GM21526 (cell line): ENCODE measurements around the gene ST8SIA5.

ENCODE experiments used
- ATAC-seq: cut with Tn5 transposase; IDR thresholded peaks from one replicate; pipeline ENCODE4 v1.9.1; 2021; ENCODE audit warnings: moderate library complexity; ENCODE audit not compliant: unreplicated experiment, low FRiP score

The ST8SIA5 gene

DNA sequence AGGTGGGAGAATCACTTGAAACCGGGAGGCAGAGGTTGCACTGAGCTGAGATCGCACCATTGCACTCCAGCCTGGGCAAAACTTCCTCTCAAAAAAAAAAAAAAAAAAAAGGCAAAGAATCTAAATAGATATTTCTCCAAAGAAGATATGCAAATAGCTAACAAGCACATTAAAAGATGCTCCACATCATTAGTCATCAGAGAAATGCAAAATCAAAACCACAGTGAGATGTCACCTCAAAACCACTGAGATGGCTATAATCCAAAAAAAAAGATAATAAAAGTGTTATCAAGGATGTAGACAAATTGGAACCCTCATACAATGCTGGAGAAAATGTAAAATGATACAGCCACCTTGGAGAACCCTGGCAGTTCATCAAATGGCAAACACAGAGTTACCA lies 8.4 kb downstream of the ST8SIA5 start:
- ATAC-seq: no peak

DNA sequence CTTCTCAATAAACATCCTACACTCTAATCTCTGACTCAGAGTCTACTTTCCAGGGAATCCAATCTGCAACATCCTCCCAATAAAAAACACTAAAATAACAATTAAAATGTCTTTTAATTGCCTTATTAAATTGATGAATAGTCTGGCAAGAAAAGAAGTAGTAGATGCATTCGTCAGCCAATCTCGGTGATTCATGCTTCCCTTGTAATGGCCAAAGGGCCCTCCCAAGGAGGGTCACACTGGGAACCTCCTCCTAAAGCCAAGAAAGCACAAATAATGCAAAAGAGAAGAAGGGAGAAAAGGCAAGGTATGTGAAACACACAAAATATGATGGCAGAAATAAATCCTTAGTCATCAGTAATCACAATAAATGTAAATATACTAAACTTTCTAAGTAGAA lies 16.8 kb downstream of the ST8SIA5 start:
- ATAC-seq: no peak

DNA sequence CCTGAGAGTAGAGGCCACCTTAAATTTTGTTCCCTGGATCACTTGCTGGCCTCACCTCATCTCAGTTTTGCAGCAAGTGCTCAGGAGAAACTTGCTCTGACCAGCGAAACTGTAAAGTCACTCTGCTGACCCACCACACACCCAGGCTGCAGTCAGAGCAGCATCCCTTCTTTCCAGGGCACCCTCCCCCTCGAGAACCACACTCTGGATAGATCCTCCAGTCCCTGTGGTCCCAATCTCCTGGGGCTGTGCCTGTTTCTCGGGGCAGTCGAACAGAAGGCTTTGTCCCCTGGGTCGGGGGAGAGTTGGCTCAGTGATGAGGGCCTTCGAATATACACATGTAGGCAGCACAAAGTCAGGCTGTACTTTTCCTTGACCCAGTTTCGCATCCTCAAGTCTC lies 18.4 kb downstream of the ST8SIA5 start:
- ATAC-seq: no peak

DNA sequence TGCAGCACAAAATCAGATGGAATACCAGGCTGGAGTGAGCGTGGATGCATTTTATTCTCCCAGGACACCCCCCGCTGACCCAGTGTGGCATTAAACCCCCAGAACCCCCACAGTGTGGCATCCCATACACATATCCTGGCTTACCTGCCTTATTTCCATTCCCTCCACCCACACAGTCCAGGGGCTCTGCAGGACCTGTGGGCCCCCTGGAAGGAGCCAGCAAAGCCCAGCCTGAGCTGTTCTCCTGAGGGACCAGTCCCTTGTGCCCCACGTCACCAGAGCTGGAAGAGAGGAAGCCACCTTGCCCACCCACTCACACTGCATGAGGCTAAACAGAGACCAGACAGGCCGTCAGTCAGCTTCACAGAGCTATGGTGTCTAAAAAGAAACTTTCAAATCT lies 20.1 kb downstream of the ST8SIA5 start:
- no peak for ATAC-seq

DNA sequence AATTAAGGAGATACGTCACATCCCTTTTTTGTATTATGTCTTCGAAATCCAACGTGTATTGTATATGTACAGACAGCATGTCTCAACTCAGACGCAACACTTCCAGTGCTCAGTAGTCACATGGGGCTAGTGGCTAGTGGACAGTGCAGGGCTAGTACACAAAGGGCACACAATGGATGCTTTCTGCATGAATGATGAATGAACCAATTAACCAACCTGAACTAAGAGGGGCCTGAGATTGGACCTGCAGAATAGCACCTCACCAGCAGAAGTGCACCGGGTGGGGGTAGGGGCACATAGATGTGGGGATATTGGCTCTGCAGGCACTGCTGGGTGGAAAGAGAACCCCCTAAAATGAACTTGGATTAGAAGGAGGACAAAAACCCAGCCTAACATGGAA lies 20.7 kb downstream of the ST8SIA5 start:
- no peak for ATAC-seq

DNA sequence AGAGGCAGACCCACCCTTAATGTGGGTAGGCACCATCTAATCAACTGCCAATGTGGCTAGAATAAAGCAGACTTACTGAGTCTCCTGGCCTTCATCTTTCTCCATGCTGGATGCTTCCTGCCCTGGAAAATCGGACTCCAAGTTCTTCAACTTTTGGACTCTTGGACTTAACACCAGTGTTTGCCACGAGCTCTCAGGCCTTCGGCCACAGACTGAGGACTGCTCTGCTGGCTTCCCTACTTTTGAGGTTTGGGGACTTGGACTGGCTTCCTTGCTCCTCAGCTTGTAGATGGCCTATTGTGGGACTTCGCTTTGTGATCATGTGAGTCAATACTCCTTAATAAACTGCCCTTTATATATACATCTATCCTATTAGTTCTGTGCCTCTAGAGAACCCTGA lies 21.9 kb downstream of the ST8SIA5 start:
- ATAC-seq: no peak

DNA sequence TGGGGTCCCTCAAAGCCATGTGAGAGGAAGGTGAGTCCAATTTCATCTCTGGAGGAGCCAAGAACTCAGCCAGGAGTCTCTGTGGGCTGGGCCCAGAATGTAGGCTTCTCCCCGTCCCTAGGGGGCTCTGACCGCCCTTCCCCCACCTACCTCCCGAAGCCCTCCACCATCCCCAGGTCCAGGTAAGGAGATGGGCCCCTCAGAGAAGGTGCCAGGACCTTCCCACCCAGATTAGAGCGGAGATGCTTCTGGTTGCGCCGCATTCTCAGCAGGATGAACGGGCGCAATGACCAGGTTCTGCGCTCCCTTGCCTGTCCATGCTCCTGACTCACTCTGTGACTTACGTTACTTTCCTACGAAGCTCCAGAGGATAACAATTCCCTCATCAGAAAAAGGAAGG lies 23.0 kb downstream of the ST8SIA5 start:
- ATAC-seq: no peak

DNA sequence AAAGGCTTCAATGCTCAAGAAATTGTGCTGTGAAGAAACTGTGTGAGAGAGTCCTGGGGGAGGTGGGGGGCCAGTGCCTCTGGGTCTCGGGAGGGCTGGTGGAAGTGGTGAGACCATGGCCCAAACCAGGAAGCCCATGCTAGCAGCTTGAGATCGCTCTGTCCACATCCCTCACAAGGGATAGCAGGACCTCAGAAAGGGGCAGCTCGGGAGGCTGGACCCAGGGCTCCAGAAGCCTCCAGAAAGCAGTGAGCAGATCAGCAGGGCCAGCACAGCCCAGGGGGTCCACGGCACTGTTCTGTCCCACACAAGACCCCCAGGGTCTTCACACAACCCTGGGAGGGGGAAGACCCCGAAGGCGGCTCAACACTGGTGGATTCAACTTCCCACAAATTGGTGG lies 24.1 kb downstream of the ST8SIA5 start:
- ATAC-seq: no peak

DNA sequence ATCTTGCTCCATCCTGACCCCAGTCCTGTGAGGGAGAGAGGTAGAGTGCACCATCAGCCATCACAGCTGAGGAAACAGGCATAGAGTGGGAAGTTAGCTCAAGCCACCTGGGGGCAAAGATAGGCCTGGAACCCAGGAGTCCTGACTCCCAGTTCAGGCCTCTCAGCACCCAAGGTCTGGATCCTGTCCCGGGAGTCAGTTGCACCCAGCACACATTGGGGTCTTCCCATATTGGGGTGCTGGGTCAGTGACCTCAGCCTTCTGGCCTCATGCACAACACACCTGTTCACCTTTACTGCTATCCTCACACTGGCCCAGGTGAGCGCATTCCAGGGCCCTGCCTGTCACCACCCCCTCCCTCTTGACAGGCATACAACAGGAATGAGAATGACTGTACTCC lies 24.7 kb downstream of the ST8SIA5 start:
- no peak for ATAC-seq

DNA sequence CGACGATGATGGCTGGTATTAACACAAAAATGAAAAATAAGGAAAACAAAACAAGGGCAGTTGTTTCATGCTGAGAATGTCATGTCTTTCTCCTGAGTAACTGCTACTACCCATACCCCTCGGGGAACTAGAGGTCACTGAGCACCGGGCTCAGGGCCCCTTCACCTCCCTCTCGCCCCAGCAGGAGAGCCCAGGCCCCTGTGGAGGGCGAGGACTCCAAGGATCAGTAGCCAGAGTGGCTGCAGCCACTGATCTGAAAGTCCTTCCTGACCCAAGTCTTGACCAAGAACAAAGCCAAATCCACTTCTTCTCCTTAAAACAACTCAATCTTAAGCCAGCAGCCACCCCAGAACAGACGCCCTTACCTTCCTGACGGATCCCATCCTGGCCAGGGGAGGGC lies 25.5 kb downstream of the ST8SIA5 start:
- no peak for ATAC-seq

DNA sequence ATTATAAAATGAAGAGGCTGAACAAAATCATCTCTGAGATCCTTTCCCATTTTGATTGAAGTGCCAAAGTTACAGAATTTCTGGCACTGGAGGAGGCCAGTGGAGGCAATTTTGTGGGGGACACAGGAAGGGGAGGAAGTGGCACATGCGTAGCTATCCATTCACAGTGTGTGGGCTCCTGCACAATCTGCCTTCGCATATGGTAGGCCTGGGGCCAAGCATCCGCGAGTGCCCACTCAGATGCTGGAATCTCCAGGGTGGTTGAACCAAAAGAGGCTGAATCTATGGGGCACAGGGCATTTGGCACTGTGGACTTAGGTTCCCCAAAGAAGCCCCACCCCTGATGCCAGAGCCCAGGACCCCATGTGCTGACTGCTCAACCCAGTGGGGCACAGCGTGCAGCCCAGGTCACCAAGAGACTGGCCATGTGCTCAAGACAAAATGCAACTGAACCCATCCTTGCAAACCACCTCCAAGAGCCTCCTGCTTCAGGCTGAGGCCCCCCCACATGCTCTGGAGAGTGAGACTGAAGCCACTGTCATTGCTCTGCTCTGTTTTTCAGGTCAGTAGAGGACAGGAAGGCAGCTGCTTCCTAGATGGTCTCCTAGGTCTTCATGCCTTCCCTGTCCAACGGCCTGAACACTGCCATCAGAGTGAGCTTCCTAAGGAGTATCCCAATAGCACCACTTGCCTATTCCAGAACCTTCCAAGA lies 28.5 kb downstream of the ST8SIA5 start:
- ATAC-seq: no peak

DNA sequence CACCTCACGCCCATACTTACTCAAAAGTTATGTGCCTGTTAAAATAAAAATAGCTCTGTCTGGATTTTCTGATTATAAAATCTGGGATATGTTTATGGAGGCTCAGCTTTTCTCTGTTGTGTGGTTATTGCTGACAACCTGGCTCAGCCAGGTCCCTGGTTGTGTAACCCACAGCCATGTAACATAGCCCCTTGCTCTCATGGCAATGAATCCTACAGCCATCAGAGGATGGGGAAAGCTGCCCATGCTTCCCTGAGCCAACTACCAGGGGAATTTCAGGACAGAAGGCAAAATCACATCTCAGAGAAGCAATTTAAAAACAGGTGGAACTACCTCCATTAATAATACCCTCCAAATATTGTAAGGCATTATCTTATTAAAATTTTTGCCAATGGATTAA lies 29.7 kb downstream of the ST8SIA5 start:
- no peak for ATAC-seq

DNA sequence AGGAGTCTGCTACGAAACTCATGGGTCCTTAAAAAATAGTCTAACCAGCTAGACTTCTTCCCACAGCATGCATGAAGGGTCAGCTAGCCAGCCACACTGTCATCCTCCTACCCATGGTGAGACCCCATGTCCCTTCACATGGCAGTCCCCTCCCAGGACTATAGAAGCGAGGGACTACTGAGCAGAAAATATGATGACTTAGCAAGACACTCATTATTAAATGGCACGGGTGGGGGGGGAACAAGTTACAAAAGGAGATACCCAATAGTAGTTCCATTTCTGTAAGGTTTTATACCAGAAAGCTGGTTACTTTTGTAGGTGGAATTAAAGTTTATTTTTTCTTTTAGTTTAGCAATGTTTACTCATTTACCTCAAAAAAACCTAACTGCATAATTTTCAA lies 31.5 kb downstream of the ST8SIA5 start:
- no peak for ATAC-seq

DNA sequence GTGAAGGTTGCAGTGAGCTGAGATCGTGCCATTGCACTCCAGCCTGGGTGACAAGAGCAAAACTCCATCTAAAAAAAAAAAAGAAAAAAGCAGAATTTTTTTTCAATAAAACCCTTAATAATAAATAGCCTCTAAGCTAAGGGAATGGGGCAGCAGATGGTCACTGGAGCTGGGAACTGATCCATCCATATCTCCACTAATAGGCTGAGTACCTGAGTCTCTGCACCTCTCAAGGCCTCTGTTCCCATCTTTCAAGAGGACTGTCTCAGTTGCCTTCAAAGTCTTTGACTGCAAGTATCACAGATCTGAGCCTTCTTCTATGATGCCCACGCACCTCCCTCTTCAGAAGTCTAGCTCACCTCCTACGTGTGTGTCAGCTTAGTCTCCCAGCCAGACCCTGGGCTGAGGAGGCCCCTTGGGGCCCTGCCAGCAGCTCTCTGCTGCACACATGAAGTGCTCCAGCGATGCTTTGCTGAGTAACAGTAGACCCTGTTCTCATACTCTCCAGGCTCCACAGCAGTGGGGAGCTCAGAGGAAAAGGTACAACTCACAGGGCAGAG lies 32.9 kb downstream of the ST8SIA5 start:
- no peak for ATAC-seq

DNA sequence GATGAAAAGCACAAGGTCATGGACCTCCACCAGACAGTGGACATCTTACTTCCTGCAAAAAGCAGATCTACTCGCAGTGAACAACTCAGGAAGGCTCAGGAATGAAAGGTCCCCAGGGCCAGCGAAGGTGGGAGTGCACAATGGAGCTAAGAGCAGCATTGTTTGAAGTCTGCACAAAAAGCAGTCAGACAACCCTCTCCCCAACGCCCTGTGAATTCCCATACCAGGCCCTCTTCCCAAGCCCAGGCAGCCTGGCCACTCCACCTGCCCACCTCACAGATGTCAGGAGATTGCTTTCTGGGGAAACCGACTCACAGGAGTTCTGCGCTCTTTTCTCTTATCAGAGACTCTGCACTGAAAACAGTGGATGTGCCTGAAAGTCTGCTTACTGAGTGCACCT lies 34.8 kb downstream of the ST8SIA5 start:
- ATAC-seq: no peak

DNA sequence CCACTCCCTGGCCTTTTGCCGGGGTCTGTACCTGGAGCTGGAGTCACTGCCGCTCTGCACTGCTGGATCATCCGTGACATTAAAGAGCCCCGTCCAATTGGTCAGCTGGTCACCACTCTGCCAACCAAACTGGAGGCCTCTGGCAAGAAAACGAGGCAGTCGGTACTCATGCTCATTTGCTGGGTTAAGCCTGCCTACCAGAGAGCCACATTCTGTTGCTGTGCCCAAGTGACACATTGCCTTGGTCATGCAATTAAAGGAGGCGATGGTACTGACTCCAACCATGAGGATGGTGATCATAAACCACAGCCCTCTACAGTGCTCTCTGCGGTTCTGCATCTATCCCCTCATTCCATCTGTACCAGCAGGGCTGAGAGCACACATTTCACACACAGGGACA lies 35.5 kb downstream of the ST8SIA5 start:
- no peak for ATAC-seq

DNA sequence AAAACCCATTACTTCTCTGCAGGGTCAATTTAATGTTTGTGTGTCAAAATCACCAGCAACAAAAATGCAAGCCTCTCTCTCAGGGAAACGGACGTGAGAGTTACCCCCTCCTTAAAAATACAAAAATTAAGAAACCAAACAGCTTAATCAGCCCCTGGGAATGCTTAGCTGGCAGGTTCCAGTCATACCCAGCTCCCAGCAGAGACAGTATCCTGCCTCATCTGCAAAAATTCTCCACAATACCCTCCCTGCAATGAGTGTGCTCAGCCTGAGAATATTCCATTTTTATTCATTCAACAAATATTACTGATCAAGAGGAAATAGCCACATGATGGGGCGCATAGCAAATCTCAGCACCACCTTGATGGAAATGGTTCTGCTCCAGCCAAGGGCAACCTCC lies 36.3 kb downstream of the ST8SIA5 start:
- no peak for ATAC-seq

DNA sequence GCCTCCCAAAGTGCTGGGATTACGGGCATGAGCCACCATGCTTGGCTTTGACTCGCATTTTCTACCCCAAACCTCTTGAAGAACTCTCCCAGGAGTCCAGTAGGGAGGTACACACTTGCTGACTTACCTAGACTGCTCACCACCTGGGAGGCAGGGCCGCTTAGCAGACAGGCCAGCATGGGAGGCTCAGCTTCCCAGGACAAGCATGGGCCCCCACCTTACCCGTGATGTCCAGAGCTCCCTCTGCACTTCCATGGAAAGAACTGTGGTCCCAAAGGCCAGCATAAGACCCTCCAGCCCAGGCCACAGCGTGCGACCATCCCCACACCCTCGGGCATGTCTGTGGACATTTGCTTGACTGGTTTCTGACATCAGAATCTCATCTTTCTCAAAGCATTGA lies 36.8 kb downstream of the ST8SIA5 start:
- ATAC-seq: no peak

DNA sequence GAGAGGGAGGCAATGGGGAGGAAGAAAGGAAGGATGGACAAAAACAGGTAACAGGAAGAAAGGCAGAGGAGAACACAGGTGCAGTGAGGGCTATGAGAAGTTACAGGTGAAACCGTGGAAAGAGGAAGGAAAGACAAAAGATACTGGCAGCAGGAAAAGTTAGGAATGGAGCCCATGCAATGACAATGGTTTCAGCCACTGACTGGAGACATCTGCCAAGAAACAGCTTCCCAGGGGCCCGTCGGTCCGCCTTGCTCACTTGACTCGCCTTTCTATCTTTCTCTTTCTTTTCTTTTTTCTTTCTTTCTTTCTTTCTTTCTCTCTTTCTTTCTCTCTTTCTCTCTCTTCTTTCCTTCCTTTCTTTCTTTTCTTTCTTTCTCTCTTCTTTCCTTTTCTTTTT lies 37.5 kb downstream of the ST8SIA5 start:
- ATAC-seq: no peak

DNA sequence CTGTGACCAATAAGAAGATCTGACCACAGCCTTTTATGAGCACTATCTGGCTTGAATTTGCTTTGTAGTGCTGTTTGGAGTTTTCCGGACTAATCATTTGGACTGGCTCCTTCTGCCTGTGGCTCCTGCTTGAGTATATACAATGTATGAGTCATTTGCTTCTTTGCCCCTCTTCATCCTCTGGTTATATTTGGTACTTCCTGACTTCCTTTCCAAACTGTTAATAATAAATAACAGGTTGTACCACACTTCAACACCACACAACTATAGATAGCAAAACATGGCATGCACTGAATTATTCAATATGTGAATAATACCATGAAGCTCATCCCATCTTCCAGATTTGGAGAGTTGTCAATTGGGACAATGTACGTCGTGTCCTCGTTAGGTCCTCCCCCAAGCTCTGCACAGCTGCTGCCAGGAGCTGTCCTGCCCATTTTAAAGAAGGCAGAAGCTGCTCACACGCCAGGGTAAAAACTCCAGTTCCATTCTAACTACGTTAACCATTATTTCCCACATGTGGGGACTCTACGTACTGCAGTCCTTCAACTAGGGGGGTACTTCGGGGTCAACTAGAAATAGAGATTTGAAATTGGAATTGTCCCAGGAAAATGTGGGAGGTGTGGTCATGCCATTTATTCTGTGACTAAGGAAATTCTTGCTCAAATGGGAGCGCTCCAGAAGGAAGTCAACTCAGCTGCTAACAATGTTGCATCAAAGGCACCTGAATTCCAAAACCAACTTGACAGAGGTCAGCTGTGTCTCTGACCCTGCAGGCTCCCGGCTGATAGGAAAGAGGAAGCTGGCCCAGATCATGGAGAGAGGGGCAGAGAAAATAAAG lies 38.1 kb downstream of the ST8SIA5 start:
- no peak for ATAC-seq

DNA sequence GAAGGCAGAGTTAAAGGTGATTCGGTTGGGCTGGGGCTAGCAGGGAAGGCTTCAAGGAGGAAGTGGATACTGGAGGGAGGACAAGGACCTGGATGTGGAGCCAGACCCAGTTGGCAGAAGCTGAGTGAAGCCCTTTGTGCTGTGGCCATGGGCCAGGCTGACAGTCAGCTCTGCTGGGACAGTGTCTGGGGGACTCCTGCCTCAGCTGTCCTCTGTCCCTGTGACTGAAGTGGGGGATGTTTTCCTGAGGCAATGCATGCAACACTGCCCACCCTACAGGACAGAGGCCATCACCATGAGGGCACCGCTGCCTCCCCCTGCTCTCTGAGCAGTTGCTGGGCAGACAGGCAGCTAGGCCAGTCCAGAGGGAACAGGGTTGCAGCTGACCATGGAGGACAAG lies 40.0 kb downstream of the ST8SIA5 start:
- ATAC-seq: no peak

DNA sequence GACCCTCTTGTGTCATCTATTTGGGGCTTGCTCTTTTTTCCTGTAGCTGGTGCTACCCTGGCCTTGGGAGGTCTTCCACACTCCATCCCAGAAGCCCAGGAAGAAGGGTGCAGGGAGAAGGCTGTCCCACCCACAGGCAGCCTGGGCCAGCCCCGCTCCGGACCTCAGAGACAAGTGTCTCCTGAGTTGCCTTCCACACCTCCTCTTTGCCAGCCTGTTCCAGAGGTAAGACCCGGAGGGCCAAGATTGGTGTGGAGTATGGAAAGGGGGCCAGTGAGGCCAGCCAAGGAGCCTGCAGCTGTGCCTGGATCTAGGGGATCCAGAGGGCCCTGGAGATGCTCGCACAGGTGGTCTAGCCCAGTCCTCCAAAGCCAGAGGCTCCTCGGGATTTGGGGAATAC lies 40.5 kb downstream of the ST8SIA5 start:
- no peak for ATAC-seq
